AG09309 (cell line): ENCODE results near the gene STX1B.
"Not testable (repeated sequence)": the region's sequence is repeated elsewhere in the genome, so short reads cannot be mapped to it uniquely, and the experiment has no call there.

Experiments used
- DNase-seq: peaks from one replicate; pipeline ENCODE4 v3.0.0-alpha.2; 2010; ENCODE audit warnings: low read depth
- H3K4me3 ChIP-seq: 2 replicates; pipeline ENCODE4 v1.5.1; 2011; ENCODE audit warnings: mild to moderate bottlenecking, low read depth, low read length, moderate library complexity; ENCODE audit not compliant: control insufficient read depth
- CTCF ChIP-seq: IDR thresholded peaks from 2 replicates; pipeline ENCODE4 v1.5.1; 2011; ENCODE audit warnings: mild to moderate bottlenecking, low read depth, low read length, inconsistent platforms; ENCODE audit not compliant: insufficient read depth, control insufficient read depth; ENCODE audit errors: missing control alignments

STX1B gene

GRCh38 chr16:31016018-31016417, 5.6 kb upstream of the STX1B start:
- no peak for TF ChIP-seq CTCF
- DNase-seq, result no peak

GRCh38 chr16:31013292-31013691, 2.9 kb upstream of the STX1B start:
- DNase-seq, H3K4me3 ChIP-seq: not testable (repeated sequence)

More at GRCh38 chr16:31016018-31016417, 5.6 kb upstream of the STX1B start:
- H3K4me3 ChIP-seq, result no peak overlapping the region

- not testable (repeated sequence) for DNase-seq, H3K4me3 ChIP-seq
Measured at GRCh38 chr16:31011815-31012214, 1.4 kb upstream of the STX1B start.

- peak overlapping the region; percentile 50 for H3K4me3 ChIP-seq
- peak; percentile 16 for TF ChIP-seq CTCF
- no peak for DNase-seq
Measured at GRCh38 chr16:31009894-31010584, 399 bp downstream of the STX1B start.

DNA sequence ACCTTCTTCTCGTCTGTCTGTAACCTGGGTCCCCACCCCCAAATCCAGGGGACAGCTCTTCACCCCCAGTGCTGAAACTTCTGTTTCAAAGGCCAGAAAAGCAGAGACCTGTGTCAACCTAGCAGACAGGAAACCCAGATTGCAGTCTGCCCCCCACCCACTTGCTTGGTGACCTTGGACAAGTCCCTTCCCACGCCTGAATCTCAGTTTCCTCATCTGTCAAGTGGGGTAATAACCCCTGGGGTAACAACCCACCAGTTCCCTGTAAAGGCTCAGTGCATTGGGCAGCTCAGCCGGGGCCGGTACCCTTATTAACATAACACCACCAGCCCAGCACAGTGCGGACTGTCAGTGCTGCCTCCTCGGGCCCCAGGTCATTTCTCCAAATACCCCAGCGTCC, 1.3 kb downstream of the STX1B start:
- no peak overlapping the region; the same call in 1 of the 2 replicates for H3K4me3 ChIP-seq
- no peak for TF ChIP-seq CTCF
- DNase-seq, result no peak

DNA sequence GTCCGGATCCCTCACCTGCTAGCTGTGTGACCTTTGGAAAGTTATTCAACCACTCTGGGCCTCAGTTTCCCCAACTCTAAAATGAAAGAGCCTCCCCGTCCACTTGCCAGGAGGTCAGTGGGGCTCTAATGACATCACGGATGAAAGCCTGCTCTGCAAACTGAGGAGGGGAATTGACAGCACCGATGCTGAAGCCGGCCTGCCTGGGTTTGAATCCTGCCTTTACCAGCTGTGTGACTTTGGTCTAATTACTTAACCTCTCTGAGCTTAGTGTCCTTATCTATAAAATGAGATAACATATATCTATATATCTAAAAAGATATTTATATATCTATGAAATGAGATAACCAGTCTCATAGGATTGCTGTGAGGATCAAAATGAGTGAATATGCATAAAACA, 1.9 kb downstream of the STX1B start:
- no peak overlapping the region for H3K4me3 ChIP-seq
- TF ChIP-seq CTCF, result no peak
- no peak for DNase-seq

DNA sequence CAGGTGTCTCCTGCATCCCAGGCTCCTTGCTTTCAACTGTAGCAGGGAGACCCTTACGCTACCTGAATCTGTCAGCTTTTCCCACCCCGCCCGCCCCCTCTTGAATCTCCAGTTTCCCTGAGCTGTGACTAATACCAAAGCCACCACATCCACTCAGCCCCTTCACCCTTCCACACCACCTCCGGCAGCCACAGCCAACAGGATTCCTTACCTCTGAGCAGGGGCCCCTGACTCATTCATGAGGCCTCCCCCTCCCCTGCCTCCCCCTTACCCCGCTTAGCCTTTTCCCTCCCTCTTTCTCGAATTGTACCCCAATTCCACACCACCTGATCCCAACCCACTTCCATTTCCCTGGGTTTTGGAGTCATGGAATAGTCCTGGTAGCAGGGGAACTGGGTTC, 2.3 kb downstream of the STX1B start:
- no peak for DNase-seq
- no peak for TF ChIP-seq CTCF
- H3K4me3 ChIP-seq, result no peak overlapping the region

DNA sequence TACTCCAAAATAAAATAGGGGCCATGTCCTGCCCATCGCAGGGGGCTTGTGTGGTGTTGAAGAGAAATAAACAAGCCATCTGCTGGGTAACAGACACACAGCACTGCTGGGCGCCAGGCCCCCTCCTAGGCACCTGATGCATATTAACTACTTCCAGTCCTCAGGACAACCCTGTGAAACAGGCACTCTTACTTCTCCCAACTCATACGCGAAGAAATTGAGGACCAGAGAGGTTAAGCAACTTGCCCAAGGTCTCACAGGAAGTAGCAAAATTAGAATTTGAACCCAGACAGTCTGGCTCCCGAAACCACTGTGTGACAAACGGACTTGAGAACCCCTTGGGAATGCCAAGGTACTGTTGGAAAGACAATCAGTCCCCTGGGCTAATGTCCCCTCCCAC, 2.8 kb downstream of the STX1B start:
- no peak for TF ChIP-seq CTCF

More for the DNA sequence above, 2.8 kb downstream of the STX1B start:
- DNase-seq, result no peak
- H3K4me3 ChIP-seq, result no peak overlapping the region
